CD4-positive, alpha-beta T cell treated with Interleukin-17A for 4 hours (primary cell): Measurements from ENCODE around the gene FAM163A.

Experiments used
- DNase-seq: peaks from one replicate; pipeline ENCODE4 v3.0.0-alpha.2; 2020; ENCODE audit warnings: mixed read lengths

The FAM163A gene

DNA sequence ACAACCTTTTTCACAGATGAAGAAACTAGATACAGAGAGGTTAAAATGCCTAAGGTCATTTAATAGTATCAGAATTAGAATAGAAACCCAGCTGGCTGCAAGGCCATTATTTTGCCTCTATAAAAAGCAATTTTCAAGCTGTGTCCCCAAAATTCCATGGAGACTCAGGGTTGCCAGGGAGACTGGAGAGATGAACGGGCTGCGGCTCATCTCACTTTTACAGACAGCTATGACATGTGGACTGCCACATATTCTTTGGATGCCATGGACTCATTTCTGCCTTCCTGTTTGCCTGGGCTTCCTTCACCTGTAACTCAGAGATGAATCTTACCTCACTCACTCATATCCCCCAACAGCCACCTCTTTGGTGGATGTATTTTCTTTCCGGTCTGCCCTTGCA is 117.6 kb downstream of the FAM163A start:
- no peak for DNase-seq

DNA sequence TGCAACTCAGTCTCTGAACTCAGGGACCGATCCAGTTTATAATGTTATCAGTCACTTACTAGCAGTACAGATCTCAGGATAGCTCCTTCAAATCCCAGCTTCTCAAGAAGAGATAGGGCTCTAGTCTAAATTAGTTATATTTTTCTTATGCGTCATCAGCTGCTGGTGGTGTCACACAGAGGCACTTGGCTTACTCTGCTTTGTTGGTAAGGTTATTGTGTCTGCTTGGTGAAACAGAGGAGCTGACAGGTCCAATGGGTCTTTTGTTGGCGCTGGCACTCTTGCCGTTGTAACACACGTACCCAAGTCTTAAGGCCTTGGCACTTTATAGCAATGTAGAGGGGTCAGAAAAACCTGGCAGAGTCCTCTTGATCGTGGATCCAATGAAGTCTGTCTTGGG is 122.3 kb downstream of the FAM163A start:
- DNase-seq: no peak
